Psoas muscle (tissue), 8 donors: ENCODE data around the gene TSPAN9. TPM values are rescaled to one million over a fixed set of nuclear protein-coding genes. Genes with fewer than 3 reads are reported as not detected.

ENCODE experiments used
- ATAC-seq, 4 donors: fragments of 200-7000 bp; cut with Tn5 transposase; one replicate each; pipeline ENCODE4 v1.9.1; 2020; ENCODE audit warnings: moderate library complexity in 3 of 4, mild to moderate bottlenecking in 2 of 4
- DNase-seq, 2 donors: peaks; one replicate each; pipeline ENCODE4 v3.0.0-alpha.2; 2020
- H3K27ac ChIP-seq: fragments of 200-600 bp; one replicate; pipeline ENCODE4 v1.8.0; 2022
- H3K27me3 ChIP-seq, 3 donors: fragments of 200-600 bp in 1 of 3; one replicate each; pipeline versions ENCODE4 v1.6.1 to v1.8.0; 2013 to 2022; ENCODE audit warnings: low read length in 2 of 3, mild to moderate bottlenecking in 2 of 3, moderate library complexity in 1 of 3; ENCODE audit not compliant: insufficient read depth in 3 of 3
- H3K36me3 ChIP-seq, 2 donors: fragments of 200-600 bp in 1 of 2; one replicate each; pipeline versions ENCODE4 v1.6.1 to v1.8.0; 2013 to 2022; ENCODE audit warnings: low read depth in 1 of 2, mild to moderate bottlenecking in 1 of 2, moderate library complexity in 1 of 2; ENCODE audit not compliant: insufficient read depth in 1 of 2
- H3K4me1 ChIP-seq: fragments of 200-600 bp; one replicate; pipeline ENCODE4 v1.8.0; 2022
- H3K4me3 ChIP-seq: fragments of 200-600 bp; one replicate; pipeline ENCODE4 v1.8.0; 2022; ENCODE audit warnings: mild to moderate bottlenecking
- H3K9me3 ChIP-seq: fragments of 200-600 bp; one replicate; pipeline ENCODE4 v1.8.0; 2022
- CTCF ChIP-seq: fragments of 200-600 bp; IDR thresholded peaks from one replicate; pipeline ENCODE4 v1.8.0; 2022; ENCODE audit warnings: antibody characterized with exemption
- WGBS, 3 donors: extraction: QIAGEN DNeasy Blood & Tissue Kit; methylation state at CpG; one replicate each; pipeline versions ENCODE4 v1.1.6 to v1.1.7; 2013; 5-methylcytosine and 5-hydroxymethylcytosine counted together
- intact Hi-C, 2 donors: fragments of 100-400 bp; cut with DNase I; formaldehyde crosslinking; loops; one replicate each; pipeline versions ENCODE4 v1.11.0 to v1.14.2; 2022
- polyA plus RNA-seq, 3 donors: library from polyadenylated mRNA; stranded (reverse); fragments of 200-250 nt; gene quantifications; one replicate each; pipeline ENCODE4 v1.2.3, GENCODE V29; 2013
- total RNA-seq, 4 donors: library from RNA; stranded (reverse); fragmentation: NEBNext Ultra II Directional in 2 of 4; extraction: Animal tissue kit (Norgen Biotek cat#: 25700) in 2 of 4; gene quantifications; one replicate each; pipeline versions ENCODE4 v1.2.1 to v1.2.4, GENCODE V29; 2021 to 2023
- donor health status: healthy with polysubstance abuse.
- donor health status: DM: no; HTN: no; CAD: no; lungs with moderate emphysema.
- donor health status: Bipolar disorder and iron deficiency.
- donor health status: healthy.
- donor health status: DM: yes; HTN: yes; CAD: no.
- donor health status: DM: no; HTN: no; CAD: no.
- donor health status: DM: no; HTN: no; CAD: no.
- donor health status: DM: yes; HTN: yes; CAD: no.

TSPAN9 gene
- total and polyA plus RNA-seq, 7 donors: 6.4 to 28.0 (median 11.6) TPM

GRCh38 chr12:3277306-3277943, 200.2 kb downstream of the TSPAN9 start:
- ATAC-seq (no peak), DNase-seq (no peak)
- peaks cover 4% of the 10 kb centered on the region for H3K4me1 ChIP-seq
- intact Hi-C loops: loop anchor here (5.0 to 10.0 kb wide), 3 partner anchors 75 to 423 kb away; partner anchors contain the start of gene TEX52 (in 1 of the 2)
- peaks cover 0 to 12% of the 10 kb centered on the region in 2 donors for H3K36me3 ChIP-seq
- no peak overlapping the region for H3K27ac ChIP-seq
- no peak for TF ChIP-seq CTCF
- H3K27me3 ChIP-seq: no peaks in the 10 kb centered on the region
- 73 to 85% (median 83%) methylated on average over 18 of the region's 18 CpGs for WGBS, 3 donors
- no peaks in the 10 kb centered on the region for H3K9me3 ChIP-seq
- H3K4me3 ChIP-seq: no peak overlapping the region

GRCh38 chr12:3278681-3279414, 201.7 kb downstream of the TSPAN9 start:
- Histone ChIP-seq H3K9me3 (no peaks in the 10 kb centered on the region), H3K4me1 (peaks cover 4% of the 10 kb centered on the region), H3K36me3 (peaks cover 0 to 24% of the 10 kb centered on the region in 2 donors), H3K4me3 (no peak overlapping the region), H3K27me3 (no peaks in the 10 kb centered on the region), H3K27ac (no peak overlapping the region)
- TF ChIP-seq CTCF: no peak
- intact Hi-C loops: loop anchor here (5.0 to 10.0 kb wide), 3 partner anchors 77 to 424 kb away; partner anchors contain the start of gene TEX52 (in 1 of the 2)
- 87 to 94% (median 90%) methylated on average over 5 of the region's 5 CpGs for WGBS, 3 donors
- DNase-seq (no peak), ATAC-seq (no peak)

- intact Hi-C loops: loop anchor here (5.0 to 10.0 kb wide), 3 partner anchors 77 to 425 kb away; partner anchors contain the start of gene TEX52 (in 1 of the 2)
- no peak for DNase-seq
- H3K4me3 ChIP-seq: no peak overlapping the region
- ATAC-seq: no peak
- H3K27me3 ChIP-seq: no peaks in the 10 kb centered on the region
- 88 to 92% (median 90%) methylated on average over 10 of the region's 10 CpGs for WGBS, 3 donors
- no peak overlapping the region for H3K27ac ChIP-seq
- TF ChIP-seq CTCF: no peak
- H3K4me1 ChIP-seq: peaks cover 4% of the 10 kb centered on the region
- H3K9me3 ChIP-seq: no peaks in the 10 kb centered on the region
- H3K36me3 ChIP-seq: peaks cover 0 to 30% of the 10 kb centered on the region in 2 donors
Measured at GRCh38 chr12:3279415-3279780, 202.2 kb downstream of the TSPAN9 start.

- DNase-seq: no peak
- Histone ChIP-seq H3K27ac (no peak overlapping the region), H3K9me3 (no peaks in the 10 kb centered on the region), H3K36me3 (peaks cover 0 to 32% of the 10 kb centered on the region in 2 donors), H3K4me3 (no peak overlapping the region), H3K4me1 (peaks cover 4% of the 10 kb centered on the region), H3K27me3 (no peaks in the 10 kb centered on the region)
- no peak for TF ChIP-seq CTCF
- intact Hi-C loops: loop anchor here (5.0 to 10.0 kb wide), 3 partner anchors 78 to 425 kb away; partner anchors contain the start of gene TEX52 (in 1 of the 2)
- WGBS, 3 donors: 80 to 91% (median 89%) methylated on average over 8 of the region's 8 CpGs
- ATAC-seq: no peak
Measured at GRCh38 chr12:3279832-3280231, 202.7 kb downstream of the TSPAN9 start.
